IPS-18a (cell line): ENCODE measurements around the gene TTLL10.

Source experiments
- H3K27ac ChIP-seq: one replicate; pipeline ENCODE4 v1.5.1; 2013; ENCODE audit warnings: low read length
- H3K27me3 ChIP-seq: one replicate; pipeline ENCODE4 v1.6.1; 2013; ENCODE audit warnings: mild to moderate bottlenecking, low read length; ENCODE audit not compliant: control insufficient read depth, insufficient read depth
- H3K36me3 ChIP-seq: one replicate; pipeline ENCODE4 v1.6.1; 2013; ENCODE audit warnings: low read depth, low read length; ENCODE audit not compliant: control insufficient read depth
- H3K4me1 ChIP-seq: one replicate; pipeline ENCODE4 v1.6.1; 2013; ENCODE audit warnings: low read depth, low read length; ENCODE audit not compliant: control insufficient read depth
- H3K4me3 ChIP-seq: one replicate; pipeline ENCODE4 v1.5.1; 2013; ENCODE audit warnings: low read length
- H3K9ac ChIP-seq: one replicate; pipeline ENCODE4 v1.6.1; 2013; ENCODE audit warnings: mild to moderate bottlenecking, low read length, moderate library complexity
- H3K9me3 ChIP-seq: one replicate; pipeline ENCODE4 v1.6.1; 2013; ENCODE audit warnings: low read depth, low read length; ENCODE audit not compliant: control insufficient read depth

Gene TTLL10

DNA sequence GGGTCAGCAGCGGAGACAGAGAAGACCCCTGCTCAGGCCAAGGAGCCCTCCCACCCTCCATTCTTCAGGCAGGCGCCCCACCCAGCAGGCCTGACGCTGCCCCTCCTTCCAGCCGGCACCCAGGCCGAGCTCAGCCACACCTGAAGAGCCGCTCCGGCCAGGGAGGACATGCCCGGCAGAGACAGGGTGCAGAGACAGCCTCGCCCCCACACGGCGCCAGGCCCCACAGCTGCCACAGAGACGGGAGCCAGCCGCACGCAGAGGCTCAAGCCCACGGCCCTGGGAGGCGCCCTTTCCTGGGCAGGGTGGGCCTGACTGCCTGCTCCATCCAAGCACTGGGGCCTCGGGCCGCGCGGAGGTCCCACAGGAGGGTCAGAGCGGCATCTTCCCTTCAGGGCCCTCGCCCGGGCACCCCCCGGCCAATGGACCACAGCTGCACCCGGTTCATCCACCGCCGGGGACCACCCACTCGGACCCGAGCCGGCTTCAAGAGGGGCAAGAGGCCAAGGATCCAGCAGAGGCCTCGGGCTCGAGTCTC lies 5.2 kb downstream of the TTLL10 start:
- Histone ChIP-seq H3K27ac (no peak overlapping the region), H3K27me3 (peaks cover 29% of the 10 kb centered on the region), H3K36me3 (no peaks in the 10 kb centered on the region), H3K9me3 (no peaks in the 10 kb centered on the region), H3K4me3 (no peak overlapping the region), H3K4me1 (peaks cover 7% of the 10 kb centered on the region), H3K9ac (no peak overlapping the region)

DNA sequence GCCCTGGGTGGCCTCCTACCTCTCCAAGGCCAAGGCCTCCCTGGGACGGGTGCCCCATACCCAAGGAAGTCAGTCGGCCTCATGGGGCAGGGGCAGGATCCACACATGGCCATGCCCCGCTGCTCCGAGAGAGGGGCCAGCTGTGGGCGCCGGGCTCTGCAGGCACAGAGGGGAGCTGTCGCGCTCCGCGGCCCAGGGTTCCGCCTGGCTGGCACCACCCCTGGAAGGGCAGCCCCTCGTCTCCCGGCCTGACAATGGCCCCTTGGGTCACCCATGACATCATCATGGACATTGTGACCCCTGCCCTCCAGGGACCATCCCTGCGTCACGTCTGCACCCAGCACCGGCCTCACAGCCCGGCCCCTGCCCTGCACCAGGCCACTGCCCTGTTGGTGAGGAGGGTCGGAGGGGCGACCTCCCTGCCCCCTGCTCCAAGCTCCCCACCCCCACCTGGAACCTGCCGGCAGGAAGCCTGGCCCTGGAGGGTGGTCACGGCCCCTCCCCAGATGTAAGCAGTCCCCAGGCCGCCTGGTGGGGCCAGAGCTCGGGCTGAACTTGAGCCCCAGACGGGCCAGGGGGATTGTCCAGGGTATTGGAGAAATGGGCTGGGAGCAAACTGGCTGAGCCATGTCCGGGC lies 5.8 kb downstream of the TTLL10 start:
- no peaks in the 10 kb centered on the region for H3K36me3 ChIP-seq
- no peaks in the 10 kb centered on the region for H3K9me3 ChIP-seq
- H3K4me1 ChIP-seq, result peaks cover 7% of the 10 kb centered on the region
- H3K9ac ChIP-seq, result no peak overlapping the region
- H3K27me3 ChIP-seq, result peaks cover 24% of the 10 kb centered on the region
- no peak overlapping the region for H3K27ac ChIP-seq
- H3K4me3 ChIP-seq, result no peak overlapping the region

DNA sequence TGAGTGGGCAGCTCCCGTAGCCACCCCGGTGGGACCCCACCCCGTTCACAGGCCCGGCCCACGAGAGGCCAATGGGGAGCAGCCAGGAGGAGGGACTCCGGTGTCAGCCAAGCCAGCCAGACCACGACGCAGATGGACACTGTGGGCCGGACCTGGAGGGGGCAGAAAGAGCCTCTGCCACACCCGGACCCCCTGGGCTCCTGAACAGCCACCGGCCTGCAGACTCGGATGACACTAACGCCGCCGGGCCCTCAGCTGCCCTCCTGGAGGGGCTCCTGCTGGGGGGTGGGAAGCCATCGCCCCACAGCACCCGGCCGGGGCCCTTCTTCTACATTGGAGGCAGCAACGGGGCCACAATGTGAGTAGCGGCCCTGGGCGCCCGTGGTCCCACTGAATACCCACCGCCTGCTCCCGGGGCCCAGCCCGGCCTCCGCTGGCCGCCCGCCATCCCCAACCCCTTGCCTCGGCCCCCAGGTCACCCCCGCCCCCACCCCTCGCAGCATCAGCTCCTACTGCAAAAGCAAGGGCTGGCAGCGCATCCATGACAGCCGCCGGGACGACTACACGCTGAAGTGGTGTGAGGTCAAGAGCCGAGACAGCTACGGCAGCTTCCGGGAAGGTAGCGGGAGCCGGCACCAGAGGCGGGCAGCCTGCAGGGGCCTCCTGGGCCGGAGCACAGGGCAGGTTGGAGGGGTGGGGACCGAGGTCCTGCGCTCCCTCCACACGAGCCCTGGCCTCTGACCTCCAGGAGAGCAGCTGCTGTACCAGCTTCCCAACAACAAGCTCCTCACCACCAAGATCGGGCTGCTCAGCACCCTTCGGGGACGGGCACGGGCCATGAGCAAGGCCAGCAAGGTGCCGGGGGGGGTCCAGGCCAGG lies 6.5 kb downstream of the TTLL10 start:
- Histone ChIP-seq H3K9me3 (no peaks in the 10 kb centered on the region), H3K4me3 (no peak overlapping the region), H3K9ac (no peak overlapping the region), H3K27me3 (peaks cover 19% of the 10 kb centered on the region), H3K36me3 (no peaks in the 10 kb centered on the region), H3K27ac (no peak overlapping the region), H3K4me1 (peaks cover 7% of the 10 kb centered on the region)

GRCh38 chr1:1181129-1181937 lies 7.7 kb downstream of the TTLL10 start:
- Histone ChIP-seq H3K4me3 (no peak overlapping the region), H3K9ac (no peak overlapping the region), H3K36me3 (no peaks in the 10 kb centered on the region), H3K9me3 (no peaks in the 10 kb centered on the region), H3K4me1 (peaks cover 7% of the 10 kb centered on the region), H3K27ac (no peak overlapping the region), H3K27me3 (peaks cover 8% of the 10 kb centered on the region)

DNA sequence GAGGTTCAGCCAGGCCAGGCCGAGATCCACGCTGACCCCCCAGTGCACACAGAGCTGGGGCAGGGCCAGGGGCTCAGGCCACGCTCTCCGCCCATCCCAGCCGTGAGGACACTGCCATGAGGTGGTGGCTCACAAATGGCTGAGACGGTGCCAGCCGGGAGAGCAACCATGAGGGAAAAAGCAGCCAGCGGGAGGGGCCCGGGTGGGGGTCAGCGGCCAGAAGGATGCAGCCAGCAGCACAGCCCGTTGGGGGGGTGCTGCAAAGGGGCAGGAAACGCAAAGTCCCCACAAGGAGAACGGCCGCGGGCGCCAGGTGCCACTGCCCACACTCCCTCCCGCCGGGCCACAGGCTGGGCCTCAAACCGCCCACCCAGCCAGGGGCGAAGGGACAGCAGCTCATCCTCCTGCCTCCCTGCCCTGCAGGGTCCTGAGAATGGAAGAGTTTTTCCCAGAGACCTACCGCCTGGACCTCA lies 8.3 kb downstream of the TTLL10 start:
- peaks cover 2% of the 10 kb centered on the region for H3K4me1 ChIP-seq
- H3K9me3 ChIP-seq, result no peaks in the 10 kb centered on the region
- H3K36me3 ChIP-seq, result no peaks in the 10 kb centered on the region
- H3K27me3 ChIP-seq, result peaks cover 2% of the 10 kb centered on the region
- no peak overlapping the region for H3K4me3 ChIP-seq
- H3K9ac ChIP-seq, result no peak overlapping the region
- no peak overlapping the region for H3K27ac ChIP-seq

- Histone ChIP-seq H3K9ac (no peak overlapping the region), H3K4me1 (no peaks in the 10 kb centered on the region), H3K27ac (no peak overlapping the region), H3K27me3 (no peaks in the 10 kb centered on the region), H3K4me3 (no peak overlapping the region), H3K9me3 (no peaks in the 10 kb centered on the region), H3K36me3 (no peaks in the 10 kb centered on the region)
Measured at GRCh38 chr1:1182491-1183220, 9.0 kb downstream of the TTLL10 start.

DNA sequence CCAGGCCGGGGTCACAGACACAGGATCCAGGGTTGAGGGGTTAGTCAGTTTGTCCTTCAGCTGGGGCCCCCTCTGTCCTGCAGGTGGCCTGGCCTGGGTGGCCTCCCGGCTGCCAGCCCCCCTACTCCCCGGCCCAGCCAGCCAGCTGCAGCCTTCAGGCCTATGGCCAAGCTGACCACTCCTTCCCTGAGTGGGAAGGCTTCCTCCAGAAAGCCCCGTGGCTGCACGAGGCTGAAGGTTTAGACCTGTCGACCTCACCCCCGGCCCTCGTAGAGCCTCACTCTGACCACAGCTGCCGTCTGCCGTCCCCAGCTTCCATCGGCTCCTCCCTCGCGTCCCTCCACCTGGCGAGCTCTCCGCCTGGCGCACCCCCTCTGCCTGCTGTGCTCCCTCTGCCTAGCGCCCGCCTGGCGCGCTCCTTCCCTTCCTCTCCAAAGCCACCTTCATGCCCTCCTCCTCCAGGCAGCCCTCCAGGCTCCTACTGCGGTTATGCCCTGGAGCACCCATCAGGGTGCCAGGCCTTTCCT lies 9.6 kb downstream of the TTLL10 start:
- Histone ChIP-seq H3K36me3 (no peaks in the 10 kb centered on the region), H3K4me1 (no peaks in the 10 kb centered on the region), H3K27me3 (no peaks in the 10 kb centered on the region), H3K4me3 (no peak overlapping the region), H3K27ac (no peak overlapping the region), H3K9ac (no peak overlapping the region), H3K9me3 (no peaks in the 10 kb centered on the region)

GRCh38 chr1:1183833-1184775 lies 10.4 kb downstream of the TTLL10 start:
- H3K9me3 ChIP-seq, result no peaks in the 10 kb centered on the region
- H3K4me1 ChIP-seq, result no peaks in the 10 kb centered on the region
- H3K4me3 ChIP-seq, result no peak overlapping the region
- H3K36me3 ChIP-seq, result no peaks in the 10 kb centered on the region
- no peaks in the 10 kb centered on the region for H3K27me3 ChIP-seq
- H3K9ac ChIP-seq, result no peak overlapping the region
- H3K27ac ChIP-seq, result no peak overlapping the region

- Histone ChIP-seq H3K4me3 (no peak overlapping the region), H3K27me3 (no peaks in the 10 kb centered on the region), H3K9ac (no peak overlapping the region), H3K27ac (no peak overlapping the region), H3K4me1 (no peaks in the 10 kb centered on the region), H3K36me3 (no peaks in the 10 kb centered on the region), H3K9me3 (no peaks in the 10 kb centered on the region)
Measured at GRCh38 chr1:1185101-1185765, 11.6 kb downstream of the TTLL10 start.

DNA sequence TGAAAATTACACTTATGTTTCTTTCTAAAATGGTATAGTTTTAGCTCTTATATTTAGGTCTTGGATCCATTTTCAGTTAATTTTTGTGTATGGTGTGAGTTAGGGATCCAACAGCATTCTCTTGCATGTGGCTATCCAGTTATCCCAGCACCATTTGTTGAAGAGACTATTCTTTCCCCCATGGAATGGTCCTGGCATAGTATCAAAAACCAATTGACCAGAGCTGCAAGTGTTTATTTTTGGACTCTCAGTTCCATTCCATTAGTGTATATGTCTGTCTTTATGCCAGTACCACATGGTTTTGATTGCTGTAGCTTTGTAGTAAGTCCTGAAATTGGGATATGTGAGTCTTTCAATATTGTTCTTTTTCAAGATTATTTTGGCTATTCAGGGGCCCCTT lies 14.3 kb downstream of the TTLL10 start:
- no peaks in the 10 kb centered on the region for H3K9me3 ChIP-seq
- H3K4me3 ChIP-seq, result no peak overlapping the region
- H3K27ac ChIP-seq, result no peak overlapping the region
- H3K36me3 ChIP-seq, result no peaks in the 10 kb centered on the region
- no peak overlapping the region for H3K9ac ChIP-seq
- H3K27me3 ChIP-seq, result no peaks in the 10 kb centered on the region
- no peaks in the 10 kb centered on the region for H3K4me1 ChIP-seq
